CD8-positive, alpha-beta memory T cell (primary cell): ENCODE data around the gene ENTREP1. TPM values are rescaled to one million over a fixed set of nuclear protein-coding genes. Genes with fewer than 3 reads are reported as not detected.
"Not testable (repeated sequence)": the region's sequence is repeated elsewhere in the genome, so short reads cannot be mapped to it uniquely, and the experiment has no call there.

ENCODE experiments used
- CTCF ChIA-PET: fragments of 350-600 bp; sonication (Branson Sonifier 250); formaldehyde crosslinking; loops from one replicate; lab custom pipeline; 2021; ENCODE audit warnings: antibody characterized with exemption; lab: Charles Lee
- POLR2A ChIA-PET: fragments of 350-600 bp; sonication (Branson Sonifier 250); formaldehyde crosslinking; loops from one replicate; lab custom pipeline; 2021; ENCODE audit warnings: antibody characterized with exemption; lab: Charles Lee
- DNase-seq, 5 donors: peaks; one replicate each; pipeline versions ENCODE4 v3.0.0 to v3.0.0-alpha.2; 2020 to 2022; ENCODE audit warnings: mixed read lengths in 1 of 5
- H3K27ac ChIP-seq: one replicate; pipeline ENCODE4 v1.7.0; 2013; ENCODE audit warnings: low read depth, mild to moderate bottlenecking, low read length, moderate library complexity
- H3K27me3 ChIP-seq: 2 replicates; pipeline ENCODE4 v1.7.0; 2013; ENCODE audit warnings: low read length, mild to moderate bottlenecking; ENCODE audit not compliant: insufficient read depth, poor library complexity, severe bottlenecking
- H3K36me3 ChIP-seq: 2 replicates; pipeline ENCODE4 v1.7.0; 2013; ENCODE audit warnings: mild to moderate bottlenecking, low read length, moderate library complexity; ENCODE audit not compliant: insufficient read depth
- H3K4me1 ChIP-seq: 2 replicates; pipeline ENCODE4 v1.7.0; 2013; ENCODE audit warnings: mild to moderate bottlenecking, low read length, moderate library complexity; ENCODE audit not compliant: insufficient read depth
- H3K4me3 ChIP-seq: 2 replicates; pipeline ENCODE4 v1.7.0; 2013; ENCODE audit warnings: mild to moderate bottlenecking, low read length
- H3K9me3 ChIP-seq: 2 replicates; pipeline ENCODE4 v1.7.0; 2013; ENCODE audit warnings: mild to moderate bottlenecking, low read length
- H3K27ac Mint-ChIP-seq, 8 donors: one replicate each; pipeline ENCODE4 v1.8.0; 2020 to 2021; ENCODE audit warnings: mixed read lengths in 8 of 8, mild to moderate bottlenecking in 6 of 8, inconsistent platforms in 3 of 8, moderate library complexity in 3 of 8
- H3K27me3 Mint-ChIP-seq, 2 donors: one replicate each; pipeline ENCODE4 v1.8.0; 2020 to 2021; ENCODE audit warnings: mixed read lengths in 2 of 2, mild to moderate bottlenecking in 1 of 2, moderate library complexity in 1 of 2
- H3K36me3 Mint-ChIP-seq, 3 donors: one replicate each; pipeline ENCODE4 v1.8.0; 2020 to 2021; ENCODE audit warnings: mixed read lengths in 3 of 3, inconsistent platforms in 1 of 3, mild to moderate bottlenecking in 1 of 3
- H3K4me1 Mint-ChIP-seq, 3 donors: one replicate each; pipeline ENCODE4 v1.8.0; 2020 to 2021; ENCODE audit warnings: mixed read lengths in 3 of 3, inconsistent platforms in 1 of 3, mild to moderate bottlenecking in 1 of 3
- H3K4me3 Mint-ChIP-seq, 7 donors: one replicate each; pipeline ENCODE4 v1.8.0; 2020 to 2021; ENCODE audit warnings: mixed read lengths in 7 of 7, mild to moderate bottlenecking in 6 of 7, moderate library complexity in 4 of 7, inconsistent platforms in 2 of 7
- H3K9me3 Mint-ChIP-seq, 5 donors: one replicate each; pipeline ENCODE4 v1.8.0; 2020 to 2022; ENCODE audit warnings: mixed read lengths in 5 of 5, mild to moderate bottlenecking in 3 of 5, moderate library complexity in 2 of 5, inconsistent platforms in 1 of 5
- polyA plus RNA-seq: library from polyadenylated mRNA; unstranded; fragments of 300-500 nt; fragmentation: Illumina TruSeq; gene quantifications from one replicate; pipeline ENCODE4 v1.2.3, GENCODE V29; 2021
- total RNA-seq, 2 experiments: library from RNA; stranded (reverse); gene quantifications; one replicate each; pipeline ENCODE4 v1.2.3, GENCODE V29; 2021

Gene ENTREP1
- total and polyA plus RNA-seq, 3 experiments from 2014 or later = not detected

GRCh38 chr9:69295872-69296552, 29.0 kb upstream of the ENTREP1 start:
- no peaks in the 10 kb centered on the region for H3K9me3 ChIP-seq
- Mint-ChIP-seq H3K9me3 (no peaks in the 10 kb centered on the region), H3K27me3 (peaks cover 2 to 6% of the 10 kb centered on the region in 2 donors), H3K4me1 (no peaks in the 10 kb centered on the region), H3K27ac (no peak overlapping the region), H3K4me3 (no peak overlapping the region), H3K36me3 (no peaks in the 10 kb centered on the region)
- no peaks in the 10 kb centered on the region for H3K4me1 ChIP-seq
- no peak overlapping the region for H3K27ac ChIP-seq
- H3K27me3 ChIP-seq = no peaks in the 10 kb centered on the region
- H3K36me3 ChIP-seq = no peaks in the 10 kb centered on the region
- POLR2A ChIA-PET = no interaction called here
- H3K4me3 ChIP-seq = no peak overlapping the region
- DNase-seq = no peak
- CTCF ChIA-PET = no interaction called here

- H3K27ac Mint-ChIP-seq = no peak overlapping the region
- Histone ChIP-seq H3K27me3 (no peaks in the 10 kb centered on the region), H3K4me3 (no peak overlapping the region), H3K27ac (no peak overlapping the region), H3K36me3 (no peaks in the 10 kb centered on the region), H3K4me1 (no peaks in the 10 kb centered on the region), H3K9me3 (no peaks in the 10 kb centered on the region)
- no peaks in the 10 kb centered on the region for H3K9me3 Mint-ChIP-seq
- H3K36me3 Mint-ChIP-seq = no peaks in the 10 kb centered on the region
- H3K27me3 Mint-ChIP-seq = peaks cover 2 to 6% of the 10 kb centered on the region in 2 donors
- POLR2A ChIA-PET = no interaction called here
- no peaks in the 10 kb centered on the region for H3K4me1 Mint-ChIP-seq
- no peak for DNase-seq
- H3K4me3 Mint-ChIP-seq = no peak overlapping the region
- CTCF ChIA-PET = no interaction called here
These were observed 27.6 kb upstream of the ENTREP1 start for GRCh38 chr9:69297300-69297980.

GRCh38 chr9:69299315-69299714, 25.7 kb upstream of the ENTREP1 start:
- H3K9me3 Mint-ChIP-seq = no peaks in the 10 kb centered on the region
- CTCF ChIA-PET = no interaction called here

GRCh38 chr9:69299826-69300225, 25.2 kb upstream of the ENTREP1 start:
- no peak overlapping the region for H3K4me3 ChIP-seq
- H3K9me3 Mint-ChIP-seq = no peaks in the 10 kb centered on the region
- H3K27me3 Mint-ChIP-seq = peaks cover 2 to 6% of the 10 kb centered on the region in 2 donors
- no peaks in the 10 kb centered on the region for H3K36me3 Mint-ChIP-seq
- no peaks in the 10 kb centered on the region for H3K4me1 Mint-ChIP-seq
- no peaks in the 10 kb centered on the region for H3K4me1 ChIP-seq
- ChIA-PET POLR2A (no interaction called here), CTCF (no interaction called here)
- no peak overlapping the region for H3K27ac Mint-ChIP-seq
- H3K9me3 ChIP-seq = no peaks in the 10 kb centered on the region
- DNase-seq = no peak
- H3K36me3 ChIP-seq = no peaks in the 10 kb centered on the region
- no peak overlapping the region for H3K27ac ChIP-seq
- no peak overlapping the region for H3K4me3 Mint-ChIP-seq
- no peaks in the 10 kb centered on the region for H3K27me3 ChIP-seq

More at GRCh38 chr9:69299315-69299714, 25.7 kb upstream of the ENTREP1 start:
- H3K36me3 Mint-ChIP-seq = no peaks in the 10 kb centered on the region
- peaks cover 2 to 6% of the 10 kb centered on the region in 2 donors for H3K27me3 Mint-ChIP-seq
- H3K36me3 ChIP-seq = no peaks in the 10 kb centered on the region
- H3K27me3 ChIP-seq = no peaks in the 10 kb centered on the region
- no peak overlapping the region for H3K4me3 Mint-ChIP-seq
- POLR2A ChIA-PET = no interaction called here
- H3K4me1 Mint-ChIP-seq = no peaks in the 10 kb centered on the region
- H3K4me1 ChIP-seq = no peaks in the 10 kb centered on the region
- DNase-seq = no peak
- no peak overlapping the region for H3K27ac ChIP-seq
- no peak overlapping the region for H3K4me3 ChIP-seq
- H3K27ac Mint-ChIP-seq = no peak overlapping the region
- no peaks in the 10 kb centered on the region for H3K9me3 ChIP-seq

DNA sequence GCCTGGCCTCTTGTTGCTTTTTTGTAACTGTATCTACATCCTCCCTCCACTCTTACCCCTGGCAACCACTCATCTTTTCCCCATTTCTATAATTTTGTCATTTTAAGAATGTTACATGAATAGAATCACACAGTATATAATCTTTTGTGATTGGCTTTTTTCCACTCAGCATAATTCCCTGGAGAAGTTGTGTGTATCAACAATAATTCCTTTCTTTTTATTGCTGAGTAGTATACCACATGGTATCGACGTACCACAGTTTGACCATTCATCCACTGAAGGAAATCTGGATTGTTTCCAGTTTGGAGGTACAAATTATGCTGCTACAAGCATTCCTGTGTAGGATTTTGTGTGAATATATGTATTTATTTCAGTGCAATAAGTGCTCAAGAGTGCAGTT, 21.7 kb upstream of the ENTREP1 start:
- no peaks in the 10 kb centered on the region for H3K4me1 ChIP-seq
- H3K9me3 Mint-ChIP-seq = peaks cover 0 to 2% (median 0%) of the 10 kb centered on the region in 5 donors
- H3K27ac Mint-ChIP-seq = no peak overlapping the region
- ChIA-PET CTCF (no interaction called here), POLR2A (no interaction called here)
- no peak for DNase-seq
- H3K27me3 Mint-ChIP-seq = peaks cover 0 to 10% of the 10 kb centered on the region in 2 donors
- H3K27ac ChIP-seq = no peak overlapping the region
- H3K4me3 Mint-ChIP-seq = no peak overlapping the region
- H3K4me1 Mint-ChIP-seq = no peaks in the 10 kb centered on the region
- H3K27me3 ChIP-seq = no peaks in the 10 kb centered on the region
- no peaks in the 10 kb centered on the region for H3K9me3 ChIP-seq
- H3K36me3 ChIP-seq = no peaks in the 10 kb centered on the region
- no peak overlapping the region for H3K4me3 ChIP-seq
- H3K36me3 Mint-ChIP-seq = no peaks in the 10 kb centered on the region

- H3K4me1 Mint-ChIP-seq, H3K4me3 Mint-ChIP-seq, H3K9me3 Mint-ChIP-seq, H3K27me3 ChIP-seq, H3K4me3 ChIP-seq, H3K36me3 Mint-ChIP-seq, H3K4me1 ChIP-seq, POLR2A ChIA-PET, H3K36me3 ChIP-seq, H3K27ac ChIP-seq, CTCF ChIA-PET, DNase-seq, H3K9me3 ChIP-seq, H3K27ac Mint-ChIP-seq: not testable (repeated sequence)
- peaks cover 2 to 18% of the 10 kb centered on the region in 2 donors for H3K27me3 Mint-ChIP-seq
These were observed 18.0 kb upstream of the ENTREP1 start for GRCh38 chr9:69306895-69307445.

- H3K4me1 ChIP-seq = no peaks in the 10 kb centered on the region
- no peaks in the 10 kb centered on the region for H3K27me3 ChIP-seq
- H3K36me3 ChIP-seq = no peaks in the 10 kb centered on the region
- H3K9me3 ChIP-seq = no peaks in the 10 kb centered on the region
- Mint-ChIP-seq H3K4me3 (no peak overlapping the region), H3K4me1 (no peaks in the 10 kb centered on the region), H3K9me3 (peaks cover 3 to 10% (median 8%) of the 10 kb centered on the region in 5 donors), H3K27ac (peak overlapping the region in 1 of 8 donors; percentile 93), H3K27me3 (peaks cover 2 to 18% of the 10 kb centered on the region in 2 donors), H3K36me3 (peaks cover 0 to 3% (median 0%) of the 10 kb centered on the region in 3 donors)
- DNase-seq = no peak
- no peak overlapping the region for H3K27ac ChIP-seq
- CTCF ChIA-PET = no interaction called here
- H3K4me3 ChIP-seq = no peak overlapping the region
- POLR2A ChIA-PET = no interaction called here
These were observed 17.4 kb upstream of the ENTREP1 start for GRCh38 chr9:69307446-69308205.
